ENCODE results near the gene MMP10. TPM values are rescaled to one million over a fixed set of nuclear protein-coding genes. Genes with fewer than 3 reads are reported as not detected.

Gene MMP10
- not detected in 2 replicates for total RNA-seq
- 0.10 TPM for polyA plus RNA-seq (2012)

DNA sequence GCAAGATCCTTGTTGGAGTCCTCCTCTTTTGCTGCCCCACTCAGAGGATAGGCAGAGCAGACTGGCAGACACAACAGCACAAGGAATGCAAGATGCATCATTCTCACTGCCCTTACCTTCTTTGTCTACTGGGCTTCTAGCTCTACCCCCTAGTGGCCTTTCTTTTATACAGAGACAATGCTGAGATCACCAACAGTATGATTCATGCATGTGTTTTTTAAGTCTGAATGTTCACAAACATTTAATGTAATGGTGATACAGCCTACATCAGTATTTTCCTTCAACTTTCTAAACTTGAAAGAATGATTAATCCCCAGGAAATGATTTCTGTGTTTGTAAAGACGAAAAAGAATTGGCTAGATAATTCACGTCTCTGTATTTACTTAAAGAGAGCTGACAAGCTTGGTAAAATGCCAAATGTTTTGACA, at the start of gene MMP10:
MMP10 (minus strand) TSS at position 138 of the 428 bp plus-strand sequence; CDS start at position 101, 37 bp downstream.
- peak; percentile 41 for DNase-seq (ENCODE audit: low read depth)

DNA sequence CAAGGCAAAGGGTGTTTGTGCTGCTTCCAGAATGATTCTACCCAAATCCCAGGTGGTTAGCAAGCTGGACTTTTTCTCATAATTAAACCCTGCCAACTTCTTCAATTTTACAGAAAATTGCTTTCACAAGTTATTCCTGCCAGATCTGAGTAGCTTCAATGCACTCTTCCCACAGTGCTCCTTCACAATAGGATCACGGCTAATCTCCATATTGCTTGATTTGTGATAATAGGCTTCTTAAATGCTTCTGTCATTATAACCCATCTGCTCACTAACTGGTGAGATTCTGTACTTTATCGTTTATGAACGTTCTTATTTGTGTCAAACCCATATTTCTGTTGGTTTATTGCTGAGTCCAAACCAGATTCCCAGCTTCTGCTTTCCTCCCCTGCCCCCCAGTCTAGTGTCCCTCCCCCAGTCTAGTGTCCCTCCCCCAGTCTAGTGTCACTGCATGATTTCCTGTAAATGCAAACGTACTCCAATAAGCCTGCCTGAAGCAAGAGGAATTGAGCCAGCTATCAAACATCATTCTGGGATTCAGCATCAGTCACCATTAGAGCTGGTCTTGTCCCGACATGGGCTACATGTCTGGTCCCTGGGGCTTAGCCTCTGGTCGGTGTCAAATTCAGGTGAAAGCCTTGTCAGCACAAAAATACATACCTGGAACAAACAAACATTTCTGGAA, 49.0 kb upstream of the MMP10 start:
- DNase-seq (ENCODE audit: low read depth) = no peak

DNA sequence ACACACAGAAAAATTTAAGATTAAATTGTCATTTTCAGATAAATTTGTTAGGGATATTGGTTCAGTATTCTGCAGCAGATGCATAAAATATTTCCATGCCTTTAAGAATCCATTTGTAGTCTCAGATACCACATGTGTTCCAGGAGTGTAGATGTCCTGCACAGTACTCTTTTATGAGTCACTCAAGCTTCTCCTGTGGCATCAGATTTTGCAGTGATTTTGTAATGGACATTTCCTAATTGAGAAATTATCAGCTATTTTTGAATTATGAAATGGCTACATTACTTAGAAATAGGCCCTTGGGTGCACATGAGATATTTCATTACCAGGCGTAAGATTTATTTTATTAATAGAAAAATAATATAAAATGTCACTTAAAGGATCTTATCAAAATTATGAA, 44.1 kb upstream of the MMP10 start:
- DNase-seq (ENCODE audit: low read depth) = no peak

DNA sequence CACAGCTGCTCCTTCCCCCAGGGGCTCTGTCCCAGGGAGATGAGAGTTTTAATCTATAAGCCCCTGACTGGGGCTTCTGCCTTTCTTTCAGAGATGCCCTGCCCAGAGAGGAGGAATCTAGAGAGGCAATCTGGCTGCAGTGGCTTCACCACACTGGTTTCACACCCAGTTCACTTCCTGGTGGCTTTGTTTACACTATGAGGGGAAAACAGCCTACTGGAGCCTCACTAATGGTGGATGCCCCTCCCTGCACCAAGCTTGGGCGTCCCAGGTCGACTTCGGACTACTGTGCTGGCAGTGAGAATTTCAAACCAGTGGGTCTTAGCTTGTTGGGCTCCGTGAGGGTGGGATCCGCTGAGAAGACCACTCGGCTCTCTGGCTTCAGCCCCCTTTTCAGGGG, 39.1 kb upstream of the MMP10 start:
- DNase-seq (ENCODE audit: low read depth) = no peak

DNA sequence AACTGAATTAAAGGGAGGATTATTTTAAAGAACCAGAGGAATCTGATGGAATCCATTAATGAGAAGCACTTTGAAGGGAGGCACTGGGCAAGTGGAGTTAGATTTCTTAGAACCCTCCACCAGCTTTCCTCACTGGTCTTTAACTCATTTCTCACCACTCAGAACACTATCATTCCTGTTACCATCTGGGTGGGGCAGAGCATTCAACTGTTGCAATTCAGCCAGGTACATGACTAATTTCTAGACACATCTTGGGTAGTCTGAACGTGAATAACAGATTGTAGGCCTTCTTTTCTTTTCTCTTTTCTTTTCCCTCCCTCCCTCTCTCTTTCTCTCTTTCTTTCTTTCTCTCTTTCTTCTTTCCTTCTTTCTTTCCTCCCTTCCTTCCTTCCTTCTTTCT, 33.1 kb upstream of the MMP10 start:
- no peak for DNase-seq (ENCODE audit: low read depth)

DNA sequence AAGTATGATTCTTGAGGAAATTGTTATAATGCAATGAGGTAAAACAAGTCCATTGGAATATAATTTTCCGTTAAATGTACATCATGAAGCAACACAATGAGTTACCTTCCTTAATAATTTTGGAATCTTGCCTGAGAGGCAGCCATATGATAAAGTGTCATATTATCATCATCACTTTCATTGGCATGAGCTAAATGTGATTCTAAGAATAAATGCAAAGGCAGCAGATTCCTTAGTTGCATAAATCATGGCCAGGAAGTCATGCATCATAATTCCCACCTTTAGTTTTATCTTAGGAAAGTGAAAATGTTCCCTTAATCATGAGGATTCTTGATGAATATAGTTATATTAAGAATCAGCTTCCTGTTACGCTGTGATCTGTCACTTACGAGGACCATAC, 31.8 kb upstream of the MMP10 start:
- no peak for DNase-seq (ENCODE audit: low read depth)

DNA sequence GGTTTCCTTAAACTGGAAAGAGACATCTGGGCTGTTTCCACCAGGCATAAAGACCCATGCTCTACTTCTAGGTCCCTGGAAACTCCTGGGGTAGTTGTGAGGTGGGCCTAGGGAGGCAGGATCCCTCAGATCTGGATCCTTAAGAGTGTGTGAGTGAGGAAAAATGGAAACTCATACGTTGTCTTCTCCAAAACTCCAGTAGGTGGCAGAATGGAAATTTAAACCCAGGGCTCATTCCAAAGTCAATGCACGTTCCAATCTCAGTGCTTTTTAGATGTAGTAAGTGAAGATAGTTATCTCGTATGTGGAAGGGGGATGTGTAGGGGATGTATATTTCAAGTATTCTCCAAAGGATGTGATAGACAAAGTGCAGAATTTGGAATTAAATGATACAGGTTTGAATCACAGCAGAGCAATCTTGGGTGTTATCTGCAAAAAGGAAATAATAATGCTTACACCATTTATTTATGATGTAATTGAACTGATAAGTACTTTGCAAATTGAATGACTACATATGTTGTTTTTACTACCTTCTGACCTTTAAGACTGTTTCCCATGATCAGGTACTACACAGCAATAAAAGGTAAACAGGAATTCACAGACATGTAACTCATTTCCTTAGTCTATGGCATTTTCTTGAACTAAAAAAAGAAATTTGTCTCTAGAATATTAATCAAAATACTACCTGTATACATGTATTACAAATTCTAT, 30.7 kb upstream of the MMP10 start:
- DNase-seq (ENCODE audit: low read depth) = peak; percentile 37

DNA sequence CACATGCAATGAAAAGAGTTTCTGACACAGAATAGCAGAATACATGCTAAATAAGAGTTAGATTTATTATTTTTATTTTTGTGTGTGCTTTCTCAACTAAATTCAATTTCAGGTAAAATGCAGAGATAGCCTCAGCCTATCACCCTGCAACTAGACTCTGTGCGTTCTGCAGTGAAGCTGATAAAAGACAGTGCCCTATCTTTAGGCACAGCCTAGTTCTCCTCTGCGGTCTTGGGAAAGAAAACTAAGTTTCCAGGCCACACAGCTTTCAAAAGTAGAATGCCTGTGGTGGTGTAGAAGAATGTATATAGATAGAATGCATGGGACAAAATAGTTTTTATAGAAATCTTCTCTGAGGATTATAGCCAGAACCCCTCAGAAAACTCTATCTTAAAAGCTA, 29.5 kb upstream of the MMP10 start:
- no peak for DNase-seq (ENCODE audit: low read depth)

DNA sequence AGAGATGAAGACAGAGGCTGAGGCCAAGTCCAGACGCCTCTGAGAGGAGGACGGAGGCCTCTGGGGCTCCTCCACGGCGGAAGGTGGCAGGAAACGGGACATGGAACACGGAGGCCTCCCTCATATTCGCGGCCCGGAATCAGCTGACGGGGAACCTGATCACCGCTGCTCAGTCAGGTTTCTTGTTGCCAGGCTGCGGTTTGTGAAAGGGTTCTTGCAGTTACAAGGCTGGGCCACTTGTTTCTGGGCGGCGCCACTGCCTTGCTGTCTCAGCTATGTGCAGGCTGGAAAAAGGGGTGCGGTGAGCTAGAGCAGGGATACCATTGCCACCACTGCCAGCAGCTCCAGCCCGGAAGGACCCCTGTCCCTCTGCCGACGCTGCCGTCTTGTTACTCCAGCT, 27.5 kb upstream of the MMP10 start:
- peak; percentile 32 for DNase-seq (ENCODE audit: low read depth)

DNA sequence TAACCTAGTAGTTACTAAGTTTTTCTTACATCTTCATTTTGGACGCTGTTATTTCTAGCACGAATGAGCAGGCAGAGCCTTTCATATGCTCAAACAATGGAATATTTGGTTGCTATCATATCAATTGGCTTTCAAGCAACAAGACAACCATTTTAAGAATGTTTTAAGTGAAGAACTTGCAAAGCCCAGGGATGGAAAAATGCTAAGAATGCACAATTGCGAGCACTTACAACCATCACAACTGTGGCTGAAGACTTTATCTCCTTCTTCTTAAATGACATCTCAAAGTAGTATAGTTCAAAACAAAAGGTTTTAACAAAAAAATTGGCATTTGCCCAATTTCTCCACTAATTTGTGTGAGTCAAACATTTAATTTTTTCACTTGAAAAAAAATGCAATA, 25.9 kb upstream of the MMP10 start:
- DNase-seq (ENCODE audit: low read depth) = no peak

DNA sequence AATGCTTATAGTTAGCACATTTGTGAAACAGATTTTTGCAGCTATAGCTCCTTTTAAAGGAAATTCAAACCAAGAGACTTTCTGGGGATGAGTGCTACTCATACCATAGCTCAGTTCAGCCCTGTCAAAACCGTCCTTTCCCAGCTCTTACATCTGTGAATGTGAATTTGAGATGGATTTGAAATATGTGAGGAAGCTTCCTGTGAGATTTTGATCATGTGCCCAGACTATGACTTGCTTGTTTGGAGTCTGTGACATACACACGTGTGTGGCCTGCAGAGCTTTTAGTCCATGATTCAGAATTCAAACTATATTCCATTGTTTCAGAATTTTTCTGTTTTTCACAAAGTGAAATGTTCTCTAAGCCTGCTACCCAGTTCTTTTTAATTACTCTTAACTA, 21.9 kb upstream of the MMP10 start:
- peak; percentile 65 for DNase-seq (ENCODE audit: low read depth)

DNA sequence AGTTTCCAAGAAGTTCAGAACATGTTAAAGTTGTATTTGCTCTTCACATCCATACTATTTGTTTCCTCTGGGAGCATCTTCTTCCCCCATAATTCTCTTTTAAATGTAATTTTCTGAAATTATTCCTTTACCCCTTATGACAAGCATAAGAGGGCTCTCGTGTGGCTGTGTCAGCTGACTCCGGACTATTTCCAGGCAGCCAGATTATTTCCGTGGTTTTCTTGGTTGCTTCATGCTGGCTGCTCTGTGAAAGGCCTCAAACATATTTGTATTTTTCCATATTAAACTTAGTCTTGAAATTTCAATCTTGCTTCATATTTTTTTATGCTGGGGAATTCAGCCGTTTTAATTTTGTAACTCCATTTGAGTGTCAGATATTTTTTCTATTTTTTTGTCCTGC, 20.3 kb upstream of the MMP10 start:
- DNase-seq (ENCODE audit: low read depth) = peak; percentile 54

DNA sequence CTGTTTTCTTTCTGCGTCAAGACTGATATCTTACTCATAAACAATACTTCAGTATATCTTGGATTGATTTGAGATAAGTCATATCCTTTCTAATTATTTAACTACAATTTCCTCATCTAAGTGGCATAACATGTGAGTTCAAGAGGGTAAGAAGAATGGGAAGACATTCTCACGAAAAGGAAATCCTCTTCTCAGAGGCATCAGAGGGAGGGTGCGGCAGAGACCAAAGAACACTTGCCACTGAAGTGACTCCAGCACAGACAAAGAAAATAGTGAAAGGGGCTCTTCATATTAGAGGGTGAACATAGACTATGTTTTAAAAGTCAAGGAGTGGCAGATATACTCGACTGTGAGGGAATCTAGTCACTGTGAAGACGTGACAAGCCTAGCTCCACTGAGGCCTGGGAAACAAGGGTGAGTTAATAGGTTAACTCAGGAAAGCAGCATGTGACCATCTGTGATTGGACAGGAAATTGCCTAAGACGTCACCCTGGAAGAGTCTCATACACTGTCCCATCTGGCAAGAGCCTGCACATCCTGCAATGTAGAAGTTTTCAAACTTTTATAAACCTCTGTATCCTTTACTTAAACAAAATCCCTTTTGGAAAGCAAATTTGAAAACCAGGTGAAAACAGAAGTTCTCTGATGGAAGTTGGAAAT, 19.4 kb upstream of the MMP10 start:
- no peak for DNase-seq (ENCODE audit: low read depth)

DNA sequence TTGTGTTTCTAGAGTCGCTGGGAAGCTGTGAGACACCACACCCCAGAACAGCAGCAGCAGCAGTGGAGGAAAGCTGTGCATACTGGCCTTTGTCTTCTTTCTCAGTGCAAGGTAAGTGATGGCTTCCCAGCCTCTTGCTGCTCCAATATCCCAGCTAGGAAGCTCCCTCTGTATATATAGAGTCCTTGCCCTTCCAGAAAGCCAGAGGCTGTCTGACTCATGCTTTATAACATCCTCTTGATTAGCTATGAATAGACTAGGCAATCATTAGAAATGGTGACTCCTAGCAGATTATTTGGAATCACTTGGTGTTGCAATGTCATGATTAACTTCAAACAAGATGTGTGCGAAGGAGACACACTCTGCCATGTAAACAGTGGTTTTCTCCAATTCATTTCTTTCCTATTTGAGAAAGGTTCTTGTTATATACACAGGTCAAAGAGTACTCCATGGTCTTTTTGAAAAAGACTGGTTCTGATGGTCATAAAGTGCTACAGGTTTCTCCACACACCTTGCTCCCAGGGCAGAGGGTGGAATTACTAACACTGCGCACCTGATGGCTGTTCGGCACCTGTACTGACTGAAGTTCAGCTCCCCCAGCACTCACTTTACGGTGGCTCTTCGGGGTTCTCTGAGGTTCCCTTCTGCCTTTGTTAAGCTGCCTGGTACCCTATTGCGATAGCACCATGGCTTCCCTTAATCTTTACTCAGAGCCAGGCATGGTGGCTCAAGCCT, 17.8 kb upstream of the MMP10 start, which contains the start of gene MMP1:
MMP1 (minus strand) TSS at position 149 of the 735 bp plus-strand sequence; CDS start at position 81, 68 bp downstream.
- no peak for DNase-seq (ENCODE audit: low read depth)

DNA sequence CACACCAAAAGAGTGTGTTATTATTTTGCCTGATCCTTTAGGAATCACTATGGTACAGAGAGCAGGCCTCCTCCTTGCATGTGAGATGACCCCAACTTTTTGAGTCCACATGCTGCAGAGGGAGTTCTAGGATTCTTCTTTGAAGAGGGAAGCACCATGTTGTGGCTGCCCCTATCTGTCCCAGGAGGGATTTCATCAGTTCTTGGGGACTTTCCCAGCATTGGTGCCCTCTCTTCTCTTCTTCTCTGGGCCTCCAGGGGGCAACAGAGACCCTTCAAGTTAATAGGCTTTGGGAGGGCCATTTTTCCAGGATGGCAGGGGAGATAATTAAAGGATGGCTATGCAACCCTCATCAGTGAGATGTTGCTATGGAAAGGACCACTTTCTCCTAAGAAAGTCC, 14.0 kb upstream of the MMP10 start:
- peak; percentile 39 for DNase-seq (ENCODE audit: low read depth)

DNA sequence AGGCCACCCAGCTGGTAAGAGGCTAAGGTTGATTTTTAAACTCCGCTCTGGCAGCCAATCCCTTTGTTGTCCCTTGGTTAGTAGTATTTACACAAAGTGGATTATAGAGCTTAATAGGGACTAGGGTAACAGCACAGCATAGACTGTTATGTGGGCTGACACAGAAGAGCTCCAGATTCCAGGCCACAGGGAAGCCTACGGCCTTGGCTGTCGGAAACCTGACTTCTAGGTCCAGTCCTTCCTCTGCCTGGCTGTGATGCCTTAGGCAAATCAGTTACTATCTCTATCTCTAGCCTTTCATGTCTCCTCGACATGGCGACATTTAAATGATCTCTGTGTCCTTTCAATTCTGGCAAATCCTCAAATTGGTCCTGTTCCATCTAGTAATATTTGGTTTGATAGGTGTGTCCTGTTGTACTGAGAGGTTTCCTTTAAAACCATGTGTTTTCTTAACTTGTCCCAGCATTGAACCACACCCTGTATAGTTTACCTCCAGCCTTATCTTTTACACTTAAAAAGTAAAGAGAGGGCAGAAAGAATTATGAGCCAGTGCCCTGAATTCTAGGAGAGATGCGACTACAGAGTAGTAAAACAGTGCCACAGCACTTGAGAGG, 13.4 kb upstream of the MMP10 start:
- no peak for DNase-seq (ENCODE audit: low read depth)

DNA sequence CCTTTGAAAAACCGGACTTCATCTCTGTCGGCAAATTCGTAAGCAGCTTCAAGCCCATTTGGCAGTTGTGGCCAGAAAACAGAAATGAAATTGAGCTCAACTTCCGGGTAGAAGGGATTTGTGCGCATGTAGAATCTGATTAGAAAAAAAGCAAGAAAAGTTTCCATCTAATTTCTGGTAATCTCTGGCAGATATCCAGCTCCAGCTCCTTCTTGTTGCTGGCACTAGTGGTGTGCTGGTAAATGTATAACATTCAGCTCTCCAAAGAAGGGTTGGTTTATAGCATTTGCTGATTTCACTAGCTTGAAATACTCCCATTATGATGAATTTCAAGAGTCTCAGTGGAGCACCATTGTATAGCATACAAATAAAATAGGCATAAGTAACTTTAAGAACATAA, 12.2 kb upstream of the MMP10 start:
- DNase-seq (ENCODE audit: low read depth) = no peak

DNA sequence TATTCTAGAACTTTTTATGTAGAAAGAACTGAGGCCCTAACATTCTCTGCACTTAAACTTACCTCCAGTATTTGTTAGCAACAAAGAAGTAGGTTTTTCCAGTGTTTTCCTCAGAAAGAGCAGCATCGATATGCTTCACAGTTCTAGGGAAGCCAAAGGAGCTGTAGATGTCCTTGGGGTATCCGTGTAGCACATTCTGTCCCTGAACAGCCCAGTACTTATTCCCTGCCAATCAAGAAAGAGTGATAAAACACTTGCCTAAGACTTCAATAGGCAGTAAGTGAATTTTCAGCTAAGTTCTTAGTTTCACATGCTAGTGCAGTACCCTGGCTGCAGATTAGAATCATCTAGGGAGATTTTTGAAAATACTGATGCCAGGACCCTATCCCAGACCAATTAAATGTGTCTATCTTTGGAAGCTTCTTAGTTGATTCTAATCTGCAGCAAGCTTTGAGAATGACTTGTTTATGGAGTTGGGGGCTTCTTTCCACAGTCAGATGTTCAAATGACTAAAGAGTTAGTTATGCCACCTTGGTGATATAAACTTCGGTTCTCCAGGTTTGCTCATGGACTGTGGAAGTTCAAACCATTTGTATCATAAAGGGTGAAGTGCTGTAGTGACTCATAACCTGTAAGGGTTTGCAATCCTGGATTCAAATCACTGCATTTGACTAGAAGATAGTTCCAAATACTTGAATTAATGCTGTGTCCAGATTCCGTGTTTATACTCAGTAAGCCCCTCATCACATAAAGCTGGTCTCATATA, 11.0 kb upstream of the MMP10 start:
- no peak for DNase-seq (ENCODE audit: low read depth)

DNA sequence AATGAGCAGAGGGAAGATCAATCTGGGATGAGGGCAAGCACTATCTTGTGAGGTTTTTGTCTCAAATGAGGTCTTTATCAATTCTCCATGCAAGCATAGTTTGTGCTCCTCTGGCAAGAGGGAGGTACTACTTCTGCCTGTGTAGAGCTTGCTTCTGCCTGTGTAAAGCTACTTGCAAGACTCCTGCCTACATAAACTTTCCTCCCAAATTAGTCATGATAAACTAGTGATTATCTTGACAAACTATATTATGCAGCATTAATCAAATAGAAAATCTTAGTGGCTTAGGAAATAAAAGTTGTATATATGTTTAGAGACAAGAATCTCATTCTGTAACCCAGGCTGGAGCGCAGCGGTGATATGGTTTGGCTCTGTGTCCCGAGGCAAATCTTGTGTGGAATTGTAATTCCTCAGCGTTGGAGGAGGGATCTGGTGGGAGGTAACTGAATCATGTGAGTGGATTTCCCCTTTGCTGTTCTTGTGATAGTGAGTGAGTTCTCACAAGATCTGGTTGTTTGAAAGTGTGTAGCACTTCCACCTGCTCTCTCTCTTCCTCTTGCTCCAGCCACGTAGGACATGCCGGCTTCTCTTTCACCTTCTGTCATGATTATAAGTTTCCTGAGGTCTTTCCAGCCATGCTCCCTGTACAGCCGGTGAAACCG, 8.0 kb upstream of the MMP10 start:
- DNase-seq (ENCODE audit: low read depth) = no peak

DNA sequence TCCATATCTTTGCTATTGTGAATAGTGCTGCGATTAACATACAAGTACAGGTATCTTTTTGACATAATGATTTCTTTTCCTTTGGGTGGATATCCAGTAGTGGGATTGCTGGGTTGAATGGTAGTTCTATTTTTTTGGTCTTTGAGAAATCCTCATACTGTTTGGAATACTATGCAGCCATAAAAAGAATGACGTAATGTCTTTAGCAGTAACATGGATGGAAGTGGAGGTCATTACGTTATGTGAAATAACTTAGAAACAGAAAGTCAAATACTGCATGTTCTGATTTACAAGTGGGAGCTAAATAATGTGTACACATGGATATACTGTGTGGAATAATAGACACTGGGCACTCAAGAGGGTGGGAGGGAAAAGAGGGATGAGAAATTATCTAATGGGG, 4.0 kb upstream of the MMP10 start:
- DNase-seq (ENCODE audit: low read depth) = no peak

All from myocyte (in vitro differentiated cells).